KOPT-K1 (cell line): ENCODE data around the gene EXOC6.
"Not testable (repeated sequence)": the region's sequence is repeated elsewhere in the genome, so short reads cannot be mapped to it uniquely, and the experiment has no call there.

Experiments used
- H3K27ac ChIP-seq: fragments of 200-600 bp; sonication (generic); 2 replicates; pipeline ENCODE4 v1.5.1; 2016; ENCODE audit warnings: antibody characterized with exemption, mild to moderate bottlenecking, low read depth, low read length; ENCODE audit not compliant: poor library complexity, severe bottlenecking
- H3K36me3 ChIP-seq: fragments of 200-600 bp; sonication (generic); 2 replicates; pipeline ENCODE4 v1.5.1; 2017; ENCODE audit warnings: antibody characterized with exemption, mild to moderate bottlenecking, low read length, moderate library complexity; ENCODE audit not compliant: insufficient read depth
- H3K9me3 ChIP-seq: fragments of 200-600 bp; sonication (generic); 2 replicates; pipeline ENCODE4 v1.5.1; 2017; ENCODE audit warnings: antibody characterized with exemption, low read length, mild to moderate bottlenecking; ENCODE audit not compliant: insufficient read depth, poor library complexity, severe bottlenecking

Gene EXOC6

DNA sequence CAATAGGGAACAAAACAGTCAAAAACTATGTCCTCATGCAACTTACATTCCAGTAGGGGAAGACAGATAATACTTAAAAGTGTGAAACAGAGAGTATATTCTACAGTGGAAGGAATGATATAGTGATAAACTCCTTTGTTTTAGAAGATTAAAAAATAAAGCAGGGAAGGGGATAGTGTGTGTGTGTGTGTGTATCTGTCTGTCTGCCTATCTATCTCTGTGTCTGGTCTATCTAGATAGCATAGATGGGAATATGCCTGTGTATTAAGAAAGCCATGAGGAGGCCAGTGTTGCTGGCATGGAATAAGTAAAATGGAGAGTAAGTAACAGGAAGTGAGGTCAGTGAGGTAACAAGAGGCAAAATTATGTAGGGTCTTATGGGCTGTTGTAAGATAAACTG is 42.2 kb downstream of the EXOC6 start:
- Histone ChIP-seq H3K36me3 (no peaks in the 10 kb centered on the region), H3K27ac (no peak overlapping the region)

DNA sequence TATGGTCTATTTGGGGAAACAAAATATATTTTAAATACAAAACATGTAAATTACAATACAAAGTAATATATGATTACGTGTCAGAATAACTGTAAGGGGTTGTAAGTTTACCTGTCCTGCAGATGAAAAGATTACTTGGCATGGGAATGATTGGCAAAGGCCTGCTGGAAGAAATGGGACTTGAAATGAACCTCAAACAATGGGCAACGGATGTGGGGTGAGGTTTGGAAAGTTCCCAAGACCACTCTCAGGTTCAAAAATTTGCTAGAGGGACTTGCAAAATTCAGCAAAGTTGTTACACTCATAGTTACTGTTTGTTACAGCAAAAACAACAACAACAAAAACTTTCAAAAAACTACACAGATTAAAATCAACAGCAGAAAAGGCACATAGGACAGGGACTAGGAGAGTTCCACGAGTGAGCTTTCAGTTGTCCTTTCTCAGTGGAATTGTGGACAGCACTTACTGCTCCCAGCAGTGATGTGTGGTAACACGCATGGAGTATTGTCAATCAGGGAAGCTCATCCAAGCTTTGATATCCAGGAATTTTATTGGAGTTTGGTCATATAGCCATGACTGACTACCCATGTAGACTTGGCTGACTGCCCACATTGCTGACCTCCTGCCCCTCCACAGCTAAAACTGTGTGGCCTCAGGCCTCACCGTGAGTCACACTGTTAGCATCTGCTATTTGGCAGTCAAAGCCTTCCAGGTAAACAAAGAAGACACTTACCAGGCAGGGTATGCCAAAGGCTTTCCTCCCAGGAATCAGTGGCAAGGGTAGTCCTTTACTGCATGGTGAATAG is 43.8 kb downstream of the EXOC6 start:
- no peak overlapping the region for H3K27ac ChIP-seq
- H3K36me3 ChIP-seq = no peaks in the 10 kb centered on the region
- no peaks in the 10 kb centered on the region for H3K9me3 ChIP-seq

More for the DNA sequence above, 42.2 kb downstream of the EXOC6 start:
- no peaks in the 10 kb centered on the region for H3K9me3 ChIP-seq

DNA sequence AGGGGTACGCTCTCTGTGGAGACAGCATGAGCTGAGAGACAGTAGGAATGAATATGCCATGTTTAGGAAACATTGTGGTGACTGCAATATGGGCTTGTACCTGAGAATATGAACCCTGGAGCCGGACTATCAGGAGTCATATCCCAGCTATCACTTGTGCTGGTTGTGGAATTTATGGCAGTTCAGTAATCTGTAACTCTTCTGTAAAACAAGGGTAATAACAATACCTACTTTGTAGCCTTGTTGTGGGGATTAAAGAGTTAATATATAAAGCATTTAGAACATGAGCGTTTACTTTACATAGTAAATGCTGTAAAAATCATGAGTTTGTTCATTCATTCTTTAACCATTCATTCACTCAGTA is 44.4 kb downstream of the EXOC6 start:
- Histone ChIP-seq H3K27ac (no peak overlapping the region), H3K9me3 (no peaks in the 10 kb centered on the region), H3K36me3 (peaks cover 5% of the 10 kb centered on the region; the same call in 1 of the 2 replicates)

DNA sequence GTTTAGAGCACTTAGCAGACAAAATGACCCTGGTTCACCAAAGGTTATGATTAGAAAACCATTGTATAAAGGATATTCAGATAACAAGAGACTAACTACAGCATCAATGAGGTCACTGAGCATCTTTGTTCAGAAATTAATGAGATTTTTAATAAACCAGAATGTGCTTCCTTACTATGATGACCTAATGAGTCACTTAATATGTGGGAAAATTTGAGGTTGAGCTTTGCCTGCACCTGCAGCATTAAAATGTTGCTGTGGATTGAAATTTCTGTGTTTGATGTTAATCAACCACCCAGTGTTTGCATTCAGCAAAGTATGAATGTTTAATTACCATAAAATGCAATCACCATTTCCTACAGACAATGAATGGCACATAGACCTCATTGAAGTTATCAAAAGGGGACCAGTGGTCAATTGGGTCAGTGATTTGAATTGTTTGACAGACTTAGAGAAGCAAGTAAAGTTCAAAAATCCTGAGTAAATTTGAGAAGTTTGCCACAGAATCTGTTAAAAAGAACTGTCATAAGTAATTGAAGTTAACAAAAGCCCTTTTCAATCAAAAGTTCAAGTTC is 45.8 kb downstream of the EXOC6 start:
- Histone ChIP-seq H3K36me3 (peaks cover 9% of the 10 kb centered on the region; the same call in 1 of the 2 replicates), H3K9me3 (no peaks in the 10 kb centered on the region), H3K27ac (no peak overlapping the region)

DNA sequence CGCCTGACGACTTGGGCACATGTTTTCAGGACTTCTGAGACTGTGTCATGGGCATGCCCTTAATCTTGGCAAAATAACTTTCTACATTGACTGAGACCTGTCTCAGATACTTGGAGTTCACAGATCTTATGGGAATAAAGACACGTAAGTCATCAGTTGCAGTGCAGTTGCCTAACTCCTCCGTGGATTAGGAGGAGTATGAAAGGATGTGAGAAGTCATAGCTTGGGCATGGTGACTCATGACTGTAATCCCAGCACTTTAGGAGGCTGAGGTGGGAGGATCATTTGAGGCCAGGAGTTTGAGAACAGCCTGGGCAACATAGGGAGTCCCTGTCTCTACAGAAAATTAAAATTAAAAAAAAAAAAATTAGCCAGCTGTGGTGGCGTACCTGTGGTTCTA is 49.6 kb downstream of the EXOC6 start:
- Histone ChIP-seq H3K36me3 (peaks cover 14% of the 10 kb centered on the region), H3K9me3 (no peaks in the 10 kb centered on the region), H3K27ac (no peak overlapping the region)

DNA sequence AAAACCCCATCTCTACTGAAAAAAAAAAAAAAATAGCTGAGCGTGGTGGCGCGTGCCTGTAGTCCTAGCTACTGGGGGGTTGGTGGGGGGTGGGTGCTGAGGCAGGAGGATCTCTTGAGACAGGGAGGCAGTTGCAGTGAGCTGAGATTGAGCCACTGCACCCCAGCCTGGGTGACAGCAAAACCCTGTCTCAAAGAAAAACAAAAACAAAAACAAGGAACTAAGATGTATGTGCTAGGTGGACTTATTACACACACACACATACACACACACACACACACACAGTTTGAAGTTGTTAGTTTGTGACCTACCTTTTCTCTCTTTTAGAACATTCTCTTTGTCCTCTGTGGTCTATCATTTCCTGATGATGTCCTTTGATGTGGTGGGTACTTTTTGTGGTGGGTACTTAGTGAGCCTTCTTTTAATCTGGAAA is 53.5 kb downstream of the EXOC6 start:
- Histone ChIP-seq H3K9me3 (peaks cover 5% of the 10 kb centered on the region), H3K27ac (no peak overlapping the region), H3K36me3 (peaks cover 17% of the 10 kb centered on the region)

DNA sequence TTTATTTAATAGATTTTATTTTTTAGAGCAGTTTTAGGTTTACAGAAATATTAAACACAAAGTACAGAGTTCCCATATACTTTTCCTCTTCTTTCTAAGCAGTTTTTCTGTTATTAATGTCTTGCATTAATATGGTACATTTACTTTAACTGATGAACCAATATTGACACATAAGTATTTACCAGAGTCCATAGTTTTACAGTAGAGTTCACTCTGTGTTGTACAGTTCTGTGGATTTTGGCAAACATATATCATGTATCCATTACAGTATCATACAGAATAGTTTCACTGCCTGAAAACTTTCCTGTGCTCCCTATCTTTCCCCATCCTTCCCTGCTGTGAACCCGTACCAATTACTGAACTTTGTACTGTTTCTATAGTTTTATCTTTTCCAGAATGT is 55.3 kb downstream of the EXOC6 start:
- Histone ChIP-seq H3K27ac (no peak overlapping the region), H3K36me3 (peaks cover 13% of the 10 kb centered on the region), H3K9me3 (peaks cover 5% of the 10 kb centered on the region)

DNA sequence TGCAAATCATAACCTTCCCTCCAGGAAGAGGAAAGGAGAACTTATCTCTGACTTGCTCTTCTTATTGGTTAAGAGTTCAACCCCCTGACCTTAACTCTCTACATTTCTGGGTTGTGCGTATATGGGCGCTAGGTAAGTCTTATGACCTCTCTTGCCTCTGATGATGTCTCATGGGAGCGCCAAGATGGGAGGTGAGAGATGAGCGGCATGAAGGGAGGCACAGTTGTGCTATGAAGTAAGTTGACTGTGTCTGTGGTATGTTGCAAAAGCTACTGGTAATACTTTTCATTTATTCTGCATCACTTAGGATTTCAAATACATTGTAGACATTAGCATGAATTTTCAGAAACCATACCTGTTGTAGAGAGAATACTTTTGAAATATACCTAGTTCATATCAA is 59.0 kb downstream of the EXOC6 start:
- Histone ChIP-seq H3K9me3 (peaks cover 5% of the 10 kb centered on the region), H3K36me3 (peaks cover 9% of the 10 kb centered on the region; the same call in 1 of the 2 replicates), H3K27ac (no peak overlapping the region)

DNA sequence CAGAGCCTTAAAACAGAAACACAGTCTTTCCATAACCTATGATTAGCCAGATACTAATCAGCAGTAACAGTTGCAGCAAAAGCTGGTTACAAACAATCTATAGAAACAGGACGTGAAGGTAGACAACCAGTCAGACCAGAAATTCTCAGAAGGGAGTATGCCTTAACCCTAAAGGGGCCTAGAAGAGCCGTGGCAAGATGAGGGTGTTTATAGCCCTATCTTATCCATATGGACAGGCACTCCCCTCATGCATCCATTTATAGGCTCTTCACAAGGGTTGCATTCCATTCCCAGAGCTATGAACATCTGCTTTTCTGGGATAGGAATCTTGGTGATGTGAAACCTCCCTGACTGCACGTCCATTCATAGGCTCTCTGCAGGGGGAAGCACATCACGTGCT is 64.3 kb downstream of the EXOC6 start:
- not testable (repeated sequence) for H3K36me3 ChIP-seq, H3K9me3 ChIP-seq, H3K27ac ChIP-seq

DNA sequence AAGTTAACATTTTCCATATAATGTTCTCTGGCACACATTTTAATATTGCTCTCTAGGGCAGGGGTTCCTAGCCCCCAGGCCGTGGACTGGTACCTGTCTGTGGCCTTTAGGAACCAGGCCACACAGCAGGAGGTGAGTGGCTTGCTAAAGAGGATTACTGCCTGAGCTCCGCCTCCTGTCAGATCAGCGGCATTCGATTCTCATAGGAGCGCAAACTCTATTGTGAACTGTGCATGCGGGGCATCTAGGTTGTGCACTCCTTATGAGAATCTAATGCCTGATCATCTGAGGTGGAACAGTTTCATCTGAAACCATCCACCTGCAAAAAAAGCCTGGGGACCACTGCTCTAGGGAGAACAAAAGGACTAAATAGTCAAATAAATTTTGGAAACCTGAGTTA is 65.7 kb downstream of the EXOC6 start:
- no peak overlapping the region for H3K27ac ChIP-seq
- peaks cover 4% of the 10 kb centered on the region for H3K36me3 ChIP-seq
- H3K9me3 ChIP-seq = no peaks in the 10 kb centered on the region

DNA sequence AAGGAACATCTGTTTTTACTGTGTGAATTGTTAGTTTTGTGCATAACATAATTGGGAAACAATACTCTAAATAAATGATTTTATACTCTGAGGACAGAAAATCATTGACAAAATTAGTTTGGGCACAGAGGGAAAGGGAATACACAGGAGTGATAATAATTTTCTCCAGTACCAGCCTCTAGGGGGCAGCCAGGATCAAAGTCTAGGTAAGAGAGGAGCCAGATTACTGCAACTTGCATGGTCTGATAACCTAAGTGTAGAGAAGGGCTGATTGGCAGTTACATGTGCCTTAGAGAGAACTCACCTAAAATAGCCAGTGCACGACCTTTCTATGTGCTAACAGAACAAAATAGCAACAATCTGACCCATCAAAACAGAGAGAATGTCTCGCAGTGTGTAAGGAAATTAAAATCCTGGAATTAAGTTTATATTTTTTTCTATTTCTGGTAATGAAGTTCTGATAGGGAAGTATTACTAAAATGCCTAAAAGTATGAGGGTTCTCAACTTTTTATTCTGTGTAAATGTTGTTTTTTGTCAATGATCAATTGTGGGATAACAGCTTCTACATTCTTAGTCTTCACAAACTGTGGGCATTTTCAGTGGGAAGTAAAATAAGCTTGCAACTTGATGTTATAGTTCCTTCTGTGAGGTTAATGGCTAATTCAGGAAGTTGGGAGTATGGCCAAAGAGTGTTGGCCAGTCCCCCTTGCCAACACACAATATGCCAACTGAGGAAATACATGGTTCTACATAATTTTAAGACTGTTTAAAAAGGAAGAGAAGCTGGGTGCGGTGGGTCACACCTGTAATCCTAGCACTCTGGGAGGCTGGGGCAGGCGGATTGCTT is 66.4 kb downstream of the EXOC6 start:
- Histone ChIP-seq H3K36me3 (peaks cover 4% of the 10 kb centered on the region), H3K27ac (no peak overlapping the region), H3K9me3 (no peaks in the 10 kb centered on the region)

DNA sequence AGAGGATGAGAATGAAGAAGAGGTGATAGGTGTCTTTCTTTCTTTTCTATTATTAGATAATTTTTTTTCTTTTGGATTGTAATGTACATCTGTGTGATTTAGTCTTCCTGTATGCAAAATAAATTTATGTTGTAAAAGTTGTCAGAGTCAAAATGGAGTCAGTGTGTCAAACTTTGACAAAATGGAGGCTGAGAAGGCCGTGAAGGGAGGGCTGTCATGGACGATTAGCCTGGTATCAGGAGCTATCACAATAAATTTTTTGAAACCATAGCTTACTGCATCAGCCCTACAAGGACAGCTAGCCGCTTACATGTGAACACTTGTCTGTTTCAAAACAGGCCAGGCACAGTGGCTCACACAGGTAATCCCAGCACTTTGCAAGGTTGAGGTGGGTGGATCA is 67.6 kb downstream of the EXOC6 start:
- peaks cover 4% of the 10 kb centered on the region for H3K36me3 ChIP-seq
- H3K27ac ChIP-seq = no peak overlapping the region
- H3K9me3 ChIP-seq = peaks cover 9% of the 10 kb centered on the region

DNA sequence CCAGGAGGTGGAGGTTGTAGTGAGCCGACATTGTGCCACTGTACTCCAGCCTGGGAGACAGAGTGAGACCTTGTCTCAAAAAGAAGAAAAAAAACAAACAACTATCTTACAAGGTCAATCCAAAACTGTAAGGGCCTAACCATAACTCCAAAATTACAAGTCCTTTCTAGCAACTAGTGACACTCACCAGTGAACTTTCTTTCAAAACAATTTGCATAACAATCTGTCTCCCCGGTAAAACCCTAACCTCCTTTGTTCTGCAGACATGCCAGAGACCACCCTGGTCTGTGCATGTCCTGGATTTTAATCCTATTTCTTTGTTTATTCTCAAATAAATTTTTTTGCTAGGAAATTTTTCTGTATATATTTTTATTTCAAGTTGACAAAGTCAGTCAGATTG is 68.1 kb downstream of the EXOC6 start:
- peaks cover 14% of the 10 kb centered on the region for H3K9me3 ChIP-seq
- no peak overlapping the region for H3K27ac ChIP-seq
- H3K36me3 ChIP-seq = peaks cover 4% of the 10 kb centered on the region

DNA sequence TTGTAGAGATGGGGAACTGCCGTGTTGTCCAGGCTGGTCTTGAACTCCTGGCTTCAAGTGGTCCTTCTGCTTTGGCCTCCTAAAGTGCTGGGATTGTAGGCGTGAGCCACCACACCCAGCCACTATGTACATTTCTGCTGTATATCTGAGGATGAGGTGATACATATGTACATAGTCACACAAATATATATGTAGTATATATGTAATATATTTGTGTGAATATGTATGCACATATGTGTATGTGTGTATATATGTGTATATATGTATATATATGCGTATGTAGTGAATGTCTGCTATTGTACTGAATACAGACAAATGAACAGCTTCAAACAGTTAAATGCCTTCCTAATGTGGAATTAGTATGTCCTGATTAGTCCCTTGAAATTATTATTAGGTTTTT is 70.3 kb downstream of the EXOC6 start:
- peaks cover 16% of the 10 kb centered on the region for H3K9me3 ChIP-seq
- peaks cover 4% of the 10 kb centered on the region for H3K36me3 ChIP-seq
- H3K27ac ChIP-seq = no peak overlapping the region

DNA sequence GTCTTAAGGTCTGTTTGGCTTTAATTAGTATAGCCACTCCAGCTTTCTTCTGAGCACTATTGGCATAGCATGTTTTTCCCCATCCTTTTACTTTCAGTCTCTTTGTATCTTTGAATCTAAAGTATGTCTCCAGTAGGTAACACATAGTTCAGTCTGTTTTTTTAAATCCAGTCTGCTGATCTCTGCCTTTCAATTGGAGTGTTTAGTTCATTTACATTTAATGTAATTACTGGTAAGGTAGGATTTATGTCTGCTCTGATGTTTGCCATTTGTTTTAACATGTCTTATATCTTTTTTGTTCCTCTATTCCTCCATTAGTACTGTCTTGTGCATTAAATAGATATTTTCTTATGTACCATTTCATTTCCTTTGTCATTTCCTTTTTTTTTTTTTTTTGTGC is 72.5 kb downstream of the EXOC6 start:
- Histone ChIP-seq H3K27ac (no peak overlapping the region), H3K9me3 (peaks cover 16% of the 10 kb centered on the region), H3K36me3 (peaks cover 4% of the 10 kb centered on the region)
